NK-92 (cell line): ENCODE data around the gene PIGW.

ENCODE experiments used
- DNase-seq: peaks from one replicate; lab custom pipeline; 2025; ENCODE audit not compliant: unreplicated experiment; lab: John Stamatoyannopoulos, UW

The PIGW gene

GRCh38 chr17:36545465-36546417 is 11.0 kb downstream of the PIGW start:
- peak; percentile 65 for DNase-seq

GRCh38 chr17:36546418-36547093 is 11.8 kb downstream of the PIGW start:
- DNase-seq: no peak

- no peak for DNase-seq
Measured at GRCh38 chr17:36547776-36548175, 13.0 kb downstream of the PIGW start.

- DNase-seq: no peak
Measured at GRCh38 chr17:36550491-36551417, 16.0 kb downstream of the PIGW start.

- DNase-seq: no peak
Measured at GRCh38 chr17:36553459-36553858, 18.7 kb downstream of the PIGW start.

GRCh38 chr17:36566081-36566480 is 31.3 kb downstream of the PIGW start:
- DNase-seq: no peak

GRCh38 chr17:36575028-36575427 is 40.2 kb downstream of the PIGW start:
- no peak for DNase-seq

- no peak for DNase-seq
Measured at GRCh38 chr17:36576793-36577192, 42.0 kb downstream of the PIGW start.

- DNase-seq: no peak
Measured at GRCh38 chr17:36578671-36579070, 43.9 kb downstream of the PIGW start.

- no peak for DNase-seq
Measured at GRCh38 chr17:36583787-36584186, 49.0 kb downstream of the PIGW start.

GRCh38 chr17:36586138-36586537 is 51.4 kb downstream of the PIGW start:
- DNase-seq: no peak
